IMR-90 (cell line): ENCODE data around the gene STK40. TPM values are rescaled to one million over a fixed set of nuclear protein-coding genes. Genes with fewer than 3 reads are reported as not detected.

ENCODE experiments used
- ATAC-seq: fragments of 200-7000 bp; cut with Tn5 transposase; 2 replicates; pipeline ENCODE4 v1.9.1; 2020; ENCODE audit warnings: low read depth, mild to moderate bottlenecking, moderate library complexity
- BruUV-seq: library from RNA; stranded (reverse); fragments of 400-500 nt; replicated peaks from 2 replicates; lab custom pipeline; 2021; lab: Mats Ljungman, UMichigan
- CTCF ChIA-PET: fragments of 300-600 bp; formaldehyde crosslinking; extraction: SDS; loops from one replicate; lab custom pipeline; 2021; ENCODE audit warnings: antibody characterized with exemption; lab: Yijun Ruan, JAX
- POLR2A ChIA-PET: fragments of 300-600 bp; sonication (Branson Sonifier 250); formaldehyde crosslinking; loops from one replicate; lab custom pipeline; 2022; ENCODE audit warnings: antibody characterized with exemption; ENCODE audit not compliant: unreplicated experiment; lab: Charles Lee
- DNase-seq: peaks from one replicate; pipeline ENCODE4 v3.0.0; 2013
- H2AFZ ChIP-seq: replicated peaks from 2 replicates; pipeline ENCODE3; 2013; ENCODE audit warnings: low read length, mild to moderate bottlenecking; ENCODE audit not compliant: poor library complexity
- H2AK5ac ChIP-seq: 2 replicates; pipeline ENCODE4 v1.6.1; 2013; ENCODE audit warnings: low read depth, low read length, inconsistent platforms
- H2AK9ac ChIP-seq: replicated peaks from 2 replicates; pipeline ENCODE3; 2013; ENCODE audit warnings: mild to moderate bottlenecking, low read depth, low read length, moderate library complexity; ENCODE audit not compliant: poor library complexity
- H2BK120ac ChIP-seq: 2 replicates; pipeline ENCODE4 v1.6.1; 2013; ENCODE audit warnings: low read depth, low read length, inconsistent platforms
- H2BK15ac ChIP-seq: 3 replicates; pipeline ENCODE4 v1.6.1; 2013; ENCODE audit warnings: low read depth, low read length, inconsistent platforms
- H2BK20ac ChIP-seq: 2 replicates; pipeline ENCODE4 v1.6.1; 2013; ENCODE audit warnings: low read depth, mild to moderate bottlenecking, inconsistent platforms, low read length, moderate library complexity
- H2BK5ac ChIP-seq: 2 replicates; pipeline ENCODE4 v1.6.1; 2013; ENCODE audit warnings: mild to moderate bottlenecking, low read depth, low read length, inconsistent platforms; ENCODE audit not compliant: poor library complexity, severe bottlenecking
- H3K14ac ChIP-seq: replicated peaks from 2 replicates; pipeline ENCODE4 v1.6.1; 2013; ENCODE audit warnings: low read depth, low read length, inconsistent platforms
- H3K18ac ChIP-seq: 2 replicates; pipeline ENCODE4 v1.6.1; 2013; ENCODE audit warnings: low read depth, low read length, control low read depth
- H3K23ac ChIP-seq: 2 replicates; pipeline ENCODE4 v1.6.1; 2013; ENCODE audit warnings: low read depth, low read length, inconsistent platforms
- H3K27ac ChIP-seq: 2 replicates; pipeline ENCODE4 v1.5.1; 2013; ENCODE audit warnings: mild to moderate bottlenecking, control low read depth, low read length; ENCODE audit not compliant: insufficient read depth
- H3K27me3 ChIP-seq: 2 replicates; pipeline ENCODE4 v1.6.1; 2013; ENCODE audit warnings: low read length; ENCODE audit not compliant: control insufficient read depth, insufficient read depth
- H3K36me3 ChIP-seq: 2 replicates; pipeline ENCODE4 v1.6.1; 2013; ENCODE audit warnings: low read length, mixed read lengths; ENCODE audit not compliant: control insufficient read depth, insufficient read depth
- H3K4ac ChIP-seq: 2 replicates; pipeline ENCODE4 v1.6.1; 2013; ENCODE audit warnings: low read depth, low read length, inconsistent platforms
- H3K4me1 ChIP-seq: 2 replicates; pipeline ENCODE4 v1.6.1; 2013; ENCODE audit warnings: low read length, mixed read lengths; ENCODE audit not compliant: control insufficient read depth, insufficient read depth
- H3K4me2 ChIP-seq: 2 replicates; pipeline ENCODE4 v1.6.1; 2013; ENCODE audit warnings: low read depth, mild to moderate bottlenecking, control low read depth, low read length, moderate library complexity
- H3K4me3 ChIP-seq: 2 replicates; pipeline ENCODE4 v1.5.1; 2013; ENCODE audit warnings: low read depth, mild to moderate bottlenecking, control low read depth, low read length, moderate library complexity; ENCODE audit not compliant: insufficient read depth
- H3K56ac ChIP-seq: 2 replicates; pipeline ENCODE4 v1.6.1; 2013; ENCODE audit warnings: low read length, inconsistent platforms; ENCODE audit not compliant: insufficient read depth; ENCODE audit errors: extremely low read depth
- H3K79me1 ChIP-seq, 2 experiments: 2 replicates each; pipeline ENCODE4 v1.6.1; 2013; ENCODE audit warnings: low read length in 2 of 2, inconsistent platforms in 1 of 2, low read depth in 1 of 2
- H3K9ac ChIP-seq: 2 replicates; pipeline ENCODE4 v1.6.1; 2013; ENCODE audit warnings: low read depth, low read length, control low read depth
- H3K9me1 ChIP-seq: 2 replicates; pipeline ENCODE4 v1.6.1; 2013; ENCODE audit warnings: low read length, inconsistent platforms; ENCODE audit not compliant: insufficient read depth
- H3K9me3 ChIP-seq: 2 replicates; pipeline ENCODE4 v1.6.1; 2013; ENCODE audit warnings: low read length; ENCODE audit not compliant: control insufficient read depth, insufficient read depth
- H4K20me1 ChIP-seq: 2 replicates; pipeline ENCODE4 v1.6.1; 2013; ENCODE audit warnings: low read length, inconsistent platforms; ENCODE audit not compliant: insufficient read depth
- H4K5ac ChIP-seq: 2 replicates; pipeline ENCODE4 v1.6.1; 2013; ENCODE audit warnings: mild to moderate bottlenecking, low read depth, low read length, control low read depth
- H4K8ac ChIP-seq, 2 experiments: 2 replicates each; pipeline ENCODE4 v1.6.1; 2013; ENCODE audit warnings: low read depth in 2 of 2, low read length in 2 of 2, control low read depth in 1 of 2, inconsistent platforms in 1 of 2
- H4K91ac ChIP-seq: 2 replicates; pipeline ENCODE4 v1.6.1; 2013; ENCODE audit warnings: low read depth, low read length, inconsistent platforms; ENCODE audit not compliant: insufficient read depth
- BHLHE40 ChIP-seq: fragments of 150-350 bp; IDR thresholded peaks from 2 replicates; pipeline ENCODE4 v1.6.1; 2016; ENCODE audit warnings: mild to moderate bottlenecking, low read depth, low read length
- CHD1 ChIP-seq: IDR thresholded peaks from 2 replicates; pipeline ENCODE4 v1.6.1; 2012; ENCODE audit warnings: low read depth, low read length, improper control_type of control experiment
- FOS ChIP-seq: fragments of 150-350 bp; IDR thresholded peaks from 2 replicates; pipeline ENCODE4 v1.6.1; 2016; ENCODE audit warnings: low read depth, low read length
- MAFK ChIP-seq: IDR thresholded peaks from 2 replicates; pipeline ENCODE4 v1.6.1; 2012; ENCODE audit warnings: low read depth, low read length, improper control_type of control experiment
- MAZ ChIP-seq: IDR thresholded peaks from 2 replicates; pipeline ENCODE4 v1.6.1; 2012; ENCODE audit warnings: low read depth, mild to moderate bottlenecking, low read length, improper control_type of control experiment, moderate library complexity, borderline replicate concordance
- NFE2L2 ChIP-seq: fragments of 150-350 bp; IDR thresholded peaks from 2 replicates; pipeline ENCODE4 v1.6.1; 2016; ENCODE audit warnings: low read depth, mild to moderate bottlenecking, low read length
- RAD21 ChIP-seq: IDR thresholded peaks from 2 replicates; pipeline ENCODE4 v1.6.1; 2012; ENCODE audit warnings: low read length, improper control_type of control experiment
- RFX5 ChIP-seq: IDR thresholded peaks from 2 replicates; pipeline ENCODE4 v1.8.0; 2012; ENCODE audit warnings: low read depth, mild to moderate bottlenecking, low read length, moderate library complexity
- SMC3 ChIP-seq: fragments of 150-350 bp; IDR thresholded peaks from 2 replicates; pipeline ENCODE4 v1.6.1; 2016; ENCODE audit warnings: low read depth, mild to moderate bottlenecking, antibody characterized with exemption, low read length, moderate library complexity
- WGBS, 2 experiments: methylation state at CpG; one replicate each; pipeline versions ENCODE4 v1.1.5 to v1.1.7; 2013; ENCODE audit warnings: missing lambda C conversion rate in 2 of 2; ENCODE audit not compliant: insufficient read length in 1 of 2; ENCODE audit errors: extremely low coverage in 2 of 2; 5-methylcytosine and 5-hydroxymethylcytosine counted together
- dilution Hi-C: fragments of 300-500 bp; cut with HindIII; formaldehyde crosslinking; loops from one replicate; pipeline ENCODE4 v1.14.3; 2018; ENCODE audit warnings: low sequenced_read_pairs; ENCODE audit not compliant: unreplicated experiment
- in situ Hi-C: fragments of 300-500 bp; cut with MboI; formaldehyde crosslinking; loops from 3 replicates; pipeline ENCODE4 v1.14.3; 2019; ENCODE audit warnings: low sequenced_read_pairs, inconsistent platforms, mixed read lengths
- intact Hi-C: fragments of 100-400 bp; cut with micrococcal nuclease; formaldehyde crosslinking; loops from 2 replicates; pipeline ENCODE4 v1.10.0; 2022
- polyA plus RNA-seq, 3 experiments: library from polyadenylated mRNA; depleted of rRNA; stranded (reverse); fragments of >200 nt; gene quantifications; 2 replicates each; pipeline ENCODE4 v1.2.3, GENCODE V29; 2012; ENCODE audit warnings: low replicate concordance in 1 of 3
- total RNA-seq: library from RNA; depleted of rRNA; stranded (reverse); fragments of >200 nt; gene quantifications from 2 replicates; pipeline ENCODE4 v1.2.3, GENCODE V29; 2012

The STK40 gene
- total and polyA plus RNA-seq, 2 of the 4 experiments (the other 2 are of a cell fraction): 16.0 to 29.9 TPM

- ChIA-PET POLR2A (interaction anchor here (0.8 to 1.4 kb wide), 2 partner anchors 32 to 269 kb away, joined by 3 to 4 read pairs; no protein-coding TSS in a partner anchor), CTCF (interaction anchor here (0.5 to 1.7 kb wide), 7 partner anchors 16 to 405 kb away, joined by 3 to 8 read pairs (median 4); partner anchors contain the start of gene OSCP1)
- Histone ChIP-seq H3K18ac (no peak overlapping the region), H4K8ac (no peak overlapping the region), H3K4ac (no peak overlapping the region), H3K9ac (no peak overlapping the region), H2BK15ac (no peak overlapping the region), H4K91ac (no peak overlapping the region), H3K23ac (no peak overlapping the region), H3K14ac (no peak overlapping the region), H3K27ac (no peak overlapping the region), H3K9me3 (no peaks in the 10 kb centered on the region), H2BK120ac (no peak overlapping the region), H3K4me1 (peaks cover 5% of the 10 kb centered on the region), H3K4me3 (no peak overlapping the region), H2AK9ac (no peak overlapping the region), H3K79me1 (no peaks in the 10 kb centered on the region), H3K56ac (no peak overlapping the region), H3K27me3 (no peaks in the 10 kb centered on the region), H4K20me1 (no peaks in the 10 kb centered on the region), H2AFZ (no peak overlapping the region), H3K4me2 (no peak overlapping the region), H2BK20ac (0 out of 2 replicates have a peak overlapping the region, but pooled peaks have one; percentile 0), H4K5ac (no peak overlapping the region), H2AK5ac (no peak overlapping the region), H3K9me1 (no peaks in the 10 kb centered on the region), H3K36me3 (peaks cover 3% of the 10 kb centered on the region; the same call in 1 of the 2 replicates), H2BK5ac (no peak overlapping the region)
- ATAC-seq (peak; percentile 65), DNase-seq (peak; percentile 66)
- whole genome bisulfite sequencing, 2 experiments: 50% methylated on average over 2 of the region's 4 CpGs; no CpG with 5 or more reads in 1 of the 2 experiments
- no peak for TF ChIP-seq SMC3
- no peak for TF ChIP-seq NFE2L2
- peak; percentile 31; the same call in 1 of the 2 replicates for TF ChIP-seq MAFK
- no peak for TF ChIP-seq CHD1
- no peak for TF ChIP-seq BHLHE40
- TF ChIP-seq RFX5: no peak
- no peak for TF ChIP-seq RAD21
- no peak for TF ChIP-seq MAZ
- TF ChIP-seq FOS: no peak
- in situ Hi-C loops: loop anchor here (25.0 kb wide), 1 partner anchor 307 kb away; no protein-coding TSS in a partner anchor
- dilution Hi-C loops: no loop called here
- BruUV-seq: no TSS peak
- intact Hi-C loops: no loop called here
These were observed 33.8 kb upstream of the STK40 start for GRCh38 chr1:36419569-36419968.
